Karpas-422 (cell line): ENCODE measurements around the gene CAPZB. TPM values are rescaled to one million over a fixed set of nuclear protein-coding genes. Genes with fewer than 3 reads are reported as not detected.

ENCODE experiments used
- DNase-seq: peaks from one replicate; pipeline ENCODE4 v3.0.0-alpha.2; 2015
- H2AFZ ChIP-seq: fragments of 200-600 bp; sonication (generic); 2 replicates; pipeline ENCODE4 v1.6.1; 2014; ENCODE audit warnings: antibody characterized with exemption, low read length, mixed read lengths
- H3K27ac ChIP-seq: fragments of 200-600 bp; sonication (generic); 2 replicates; pipeline ENCODE4 v1.5.1; 2014; ENCODE audit warnings: mild to moderate bottlenecking, low read length, moderate library complexity
- H3K27me3 ChIP-seq: fragments of 200-600 bp; sonication (generic); 2 replicates; pipeline ENCODE4 v1.6.1; 2014; ENCODE audit warnings: low read length, mixed read lengths
- H3K36me3 ChIP-seq: fragments of 200-600 bp; sonication (generic); 2 replicates; pipeline ENCODE4 v1.6.1; 2014; ENCODE audit warnings: low read length, mixed read lengths; ENCODE audit not compliant: insufficient read depth
- H3K4me1 ChIP-seq: fragments of 200-600 bp; sonication (generic); 2 replicates; pipeline ENCODE4 v1.6.1; 2014; ENCODE audit warnings: mild to moderate bottlenecking, low read length, mixed read lengths
- H3K4me2 ChIP-seq: fragments of 200-600 bp; sonication (generic); 2 replicates; pipeline ENCODE4 v1.6.1; 2014; ENCODE audit warnings: low read length, low read depth, mild to moderate bottlenecking; ENCODE audit not compliant: poor library complexity, severe bottlenecking
- H3K4me3 ChIP-seq: fragments of 200-600 bp; sonication (generic); 2 replicates; pipeline ENCODE4 v1.5.1; 2014; ENCODE audit warnings: mild to moderate bottlenecking, antibody characterized with exemption, low read length, mixed read lengths
- H3K79me2 ChIP-seq: fragments of 200-600 bp; sonication (generic); 2 replicates; pipeline ENCODE4 v1.6.1; 2014; ENCODE audit warnings: mild to moderate bottlenecking, low read length, mixed read lengths
- H3K9ac ChIP-seq: fragments of 200-600 bp; sonication (generic); 2 replicates; pipeline ENCODE4 v1.6.0; 2014; ENCODE audit warnings: low read length
- H3K9me2 ChIP-seq: fragments of 200-600 bp; sonication (generic), shearing (Covaris generic); replicated peaks from 2 replicates; pipeline ENCODE4 v1.6.0; 2014; ENCODE audit warnings: mild to moderate bottlenecking, low read length, moderate library complexity; ENCODE audit not compliant: insufficient read depth
- H3K9me3 ChIP-seq: fragments of 300-700, 200-600 bp; sonication (generic); 2 replicates; pipeline ENCODE4 v1.6.1; 2014; ENCODE audit warnings: low read length, mixed read lengths
- H4K20me1 ChIP-seq: fragments of 200-600 bp; sonication (generic); 2 replicates; pipeline ENCODE4 v1.6.1; 2014; ENCODE audit warnings: mild to moderate bottlenecking, antibody characterized with exemption, low read length, low read depth; ENCODE audit not compliant: insufficient read depth
- total RNA-seq: library from RNA; depleted of rRNA; stranded (reverse); fragments of >200 nt; shearing (Covaris generic); gene quantifications from 2 replicates; pipeline ENCODE4 v1.2.3, GENCODE V29; 2014; ENCODE audit warnings: low replicate concordance

Gene CAPZB
- total RNA-seq, 1 experiment from 2014 or later, result 55.5 TPM

GRCh38 chr1:19430121-19431068 is 54.9 kb downstream of the CAPZB start:
- Histone ChIP-seq H3K27ac (no peak overlapping the region), H3K36me3 (no peaks in the 10 kb centered on the region), H3K4me3 (no peak overlapping the region), H3K4me2 (no peak overlapping the region), H3K27me3 (no peaks in the 10 kb centered on the region), H2AFZ (no peak overlapping the region), H3K4me1 (peaks cover 6% of the 10 kb centered on the region), H3K9me3 (no peaks in the 10 kb centered on the region), H3K79me2 (peaks cover 98% of the 10 kb centered on the region), H3K9me2 (no peaks in the 10 kb centered on the region), H4K20me1 (peaks cover 24% of the 10 kb centered on the region), H3K9ac (no peak overlapping the region)
- no peak for DNase-seq

- Histone ChIP-seq H2AFZ (no peak overlapping the region), H3K36me3 (no peaks in the 10 kb centered on the region), H3K79me2 (peaks cover 98% of the 10 kb centered on the region), H3K27ac (no peak overlapping the region), H3K4me3 (no peak overlapping the region), H3K4me2 (no peak overlapping the region), H3K27me3 (no peaks in the 10 kb centered on the region), H4K20me1 (peaks cover 26% of the 10 kb centered on the region), H3K4me1 (peaks cover 6% of the 10 kb centered on the region), H3K9me3 (no peaks in the 10 kb centered on the region), H3K9ac (no peak overlapping the region), H3K9me2 (no peaks in the 10 kb centered on the region)
- no peak for DNase-seq
Observed at GRCh38 chr1:19429611-19430010, 55.7 kb downstream of the CAPZB start.

GRCh38 chr1:19427087-19427781 is 58.1 kb downstream of the CAPZB start:
- DNase-seq, result no peak
- peaks cover 30% of the 10 kb centered on the region for H4K20me1 ChIP-seq
- H3K9ac ChIP-seq, result no peak overlapping the region
- H2AFZ ChIP-seq, result no peak overlapping the region
- H3K27ac ChIP-seq, result no peak overlapping the region
- H3K27me3 ChIP-seq, result no peaks in the 10 kb centered on the region
- no peaks in the 10 kb centered on the region for H3K36me3 ChIP-seq
- peaks cover 6% of the 10 kb centered on the region for H3K4me1 ChIP-seq
- H3K4me3 ChIP-seq, result no peak overlapping the region
- H3K9me2 ChIP-seq, result no peaks in the 10 kb centered on the region
- H3K4me2 ChIP-seq, result no peak overlapping the region
- H3K79me2 ChIP-seq, result peaks cover 97% of the 10 kb centered on the region
- no peaks in the 10 kb centered on the region for H3K9me3 ChIP-seq

- Histone ChIP-seq H3K9me3 (no peaks in the 10 kb centered on the region), H3K9ac (no peak overlapping the region), H3K36me3 (no peaks in the 10 kb centered on the region), H3K79me2 (peaks cover 97% of the 10 kb centered on the region), H4K20me1 (peaks cover 35% of the 10 kb centered on the region), H3K27me3 (no peaks in the 10 kb centered on the region), H3K9me2 (no peaks in the 10 kb centered on the region), H3K4me1 (peaks cover 6% of the 10 kb centered on the region), H3K27ac (no peak overlapping the region), H2AFZ (no peak overlapping the region), H3K4me2 (no peak overlapping the region), H3K4me3 (no peak overlapping the region)
- DNase-seq, result no peak
Observed at GRCh38 chr1:19426294-19427086, 58.8 kb downstream of the CAPZB start.

GRCh38 chr1:19425646-19426239 is 59.6 kb downstream of the CAPZB start:
- no peaks in the 10 kb centered on the region for H3K27me3 ChIP-seq
- H2AFZ ChIP-seq, result no peak overlapping the region
- H3K79me2 ChIP-seq, result peaks cover 99% of the 10 kb centered on the region
- no peak overlapping the region for H3K27ac ChIP-seq
- no peaks in the 10 kb centered on the region for H3K9me3 ChIP-seq
- H3K4me2 ChIP-seq, result no peak overlapping the region
- peaks cover 2% of the 10 kb centered on the region for H3K4me1 ChIP-seq
- H3K9ac ChIP-seq, result no peak overlapping the region
- H3K4me3 ChIP-seq, result no peak overlapping the region
- H4K20me1 ChIP-seq, result peaks cover 30% of the 10 kb centered on the region
- H3K9me2 ChIP-seq, result no peaks in the 10 kb centered on the region
- H3K36me3 ChIP-seq, result no peaks in the 10 kb centered on the region
- no peak for DNase-seq

- Histone ChIP-seq H3K4me3 (no peak overlapping the region), H3K79me2 (peaks cover 97% of the 10 kb centered on the region), H3K4me1 (no peaks in the 10 kb centered on the region), H3K27me3 (no peaks in the 10 kb centered on the region), H2AFZ (no peak overlapping the region), H3K36me3 (no peaks in the 10 kb centered on the region), H3K9me2 (no peaks in the 10 kb centered on the region), H3K9me3 (no peaks in the 10 kb centered on the region), H3K9ac (no peak overlapping the region), H4K20me1 (peaks cover 30% of the 10 kb centered on the region), H3K4me2 (no peak overlapping the region), H3K27ac (no peak overlapping the region)
- no peak for DNase-seq
Observed at GRCh38 chr1:19424651-19425570, 60.4 kb downstream of the CAPZB start.

GRCh38 chr1:19423130-19423529 is 62.2 kb downstream of the CAPZB start:
- Histone ChIP-seq H3K27ac (no peak overlapping the region), H3K36me3 (peaks cover 8% of the 10 kb centered on the region; the same call in 1 of the 2 replicates), H3K4me2 (no peak overlapping the region), H2AFZ (no peak overlapping the region), H4K20me1 (peaks cover 28% of the 10 kb centered on the region), H3K4me3 (no peak overlapping the region), H3K27me3 (no peaks in the 10 kb centered on the region), H3K9ac (no peak overlapping the region), H3K9me3 (no peaks in the 10 kb centered on the region), H3K79me2 (peaks cover 97% of the 10 kb centered on the region), H3K9me2 (no peaks in the 10 kb centered on the region), H3K4me1 (no peaks in the 10 kb centered on the region)
- DNase-seq, result no peak
